HepG2 (cell line): ENCODE data around the gene LYST. TPM values are rescaled to one million over a fixed set of nuclear protein-coding genes. Genes with fewer than 3 reads are reported as not detected.

Source experiments
- ESRRA ChIP-seq: sonication (generic); formaldehyde crosslinking; IDR thresholded peaks from 2 replicates; pipeline ENCODE4 v1.5.1; 2020; ENCODE audit warnings: mild to moderate bottlenecking, low read depth, missing genetic modification reagents
- ETV6 ChIP-seq: sonication (generic); formaldehyde crosslinking; conservative IDR thresholded peaks from 2 replicates; pipeline ENCODE4 v1.4.0; 2020; ENCODE audit warnings: missing genetic modification reagents
- FOXK1 ChIP-seq: sonication (generic); formaldehyde crosslinking; IDR thresholded peaks from 2 replicates; pipeline ENCODE4 v1.4.0; 2020; ENCODE audit warnings: low read depth, missing genetic modification reagents, borderline replicate concordance
- GFI1 ChIP-seq: sonication (generic); formaldehyde crosslinking; IDR thresholded peaks from 2 replicates; pipeline ENCODE4 v1.5.0; 2020; ENCODE audit warnings: missing genetic modification reagents, mild to moderate bottlenecking, borderline replicate concordance
- KDM6A ChIP-seq: IDR thresholded peaks from 2 replicates; pipeline ENCODE4 v1.6.1; 2016; ENCODE audit warnings: low read depth
- PAXIP1 ChIP-seq: sonication (generic); formaldehyde crosslinking; conservative IDR thresholded peaks from 2 replicates; pipeline ENCODE4 v1.4.0; 2020; ENCODE audit warnings: mild to moderate bottlenecking, missing genetic modification reagents, moderate library complexity
- PRDM10 ChIP-seq: sonication (generic); formaldehyde crosslinking; IDR thresholded peaks from 2 replicates; pipeline ENCODE4 v1.4.0; 2020; ENCODE audit warnings: low read depth, missing genetic modification reagents
- RFXAP ChIP-seq: sonication (generic); formaldehyde crosslinking; IDR thresholded peaks from 2 replicates; pipeline ENCODE4 v1.4.0; 2020; ENCODE audit warnings: missing genetic modification reagents, borderline replicate concordance
- RNF219 ChIP-seq: sonication (generic); formaldehyde crosslinking; IDR thresholded peaks from 2 replicates; pipeline ENCODE4 v1.5.0; 2020; ENCODE audit warnings: mild to moderate bottlenecking, missing genetic modification reagents
- RXRA ChIP-seq: sonication (generic); formaldehyde crosslinking; IDR thresholded peaks from 2 replicates; pipeline ENCODE4 v1.5.1; 2020; ENCODE audit warnings: missing genetic modification reagents
- SIX1 ChIP-seq: sonication (generic); formaldehyde crosslinking; IDR thresholded peaks from 2 replicates; pipeline ENCODE4 v1.4.0; 2020; ENCODE audit warnings: missing genetic modification reagents, borderline replicate concordance
- TEAD3 ChIP-seq: optimal IDR thresholded peaks from 2 replicates; pipeline ENCODE3; 2016; ENCODE audit warnings: borderline replicate concordance
- TOE1 ChIP-seq: sonication (generic); formaldehyde crosslinking; IDR thresholded peaks from 2 replicates; pipeline ENCODE4 v1.4.0; 2020; ENCODE audit warnings: mild to moderate bottlenecking, missing genetic modification reagents
- ZBTB3 ChIP-seq: sonication (generic); formaldehyde crosslinking; IDR thresholded peaks from 2 replicates; pipeline ENCODE4 v1.4.0; 2020; ENCODE audit warnings: low read depth, mild to moderate bottlenecking, moderate library complexity, missing genetic modification reagents, borderline replicate concordance
- ZFP36L1 ChIP-seq: sonication (generic); formaldehyde crosslinking; IDR thresholded peaks from 2 replicates; pipeline ENCODE4 v1.8.0; 2022; ENCODE audit warnings: mild to moderate bottlenecking, missing genetic modification reagents, moderate library complexity
- ZNF564 ChIP-seq: sonication (generic); formaldehyde crosslinking; IDR thresholded peaks from 2 replicates; pipeline ENCODE4 v1.8.1; 2023; ENCODE audit warnings: mild to moderate bottlenecking, missing genetic modification reagents
- ZNF710 ChIP-seq: sonication (generic); formaldehyde crosslinking; IDR thresholded peaks from 2 replicates; pipeline ENCODE4 v1.5.0; 2020; ENCODE audit warnings: mild to moderate bottlenecking, missing genetic modification reagents, borderline replicate concordance
- ZSCAN9 ChIP-seq: IDR thresholded peaks from 2 replicates; pipeline ENCODE4 v1.6.1; 2016; ENCODE audit warnings: borderline replicate concordance
- polyA plus RNA-seq, 8 experiments: library from polyadenylated mRNA; depleted of rRNA in 3 of 8; stranded (reverse) in 7 of 8; unstranded in 1 of 8; fragments of >200 nt; fragmentation: Illumina TruSeq in 4 of 8; extraction: Trizol in 4 of 8; gene quantifications; 2 replicates each; pipeline versions ENCODE4 v1.2.1 to v1.2.3, GENCODE V29; 2011 to 2016; ENCODE audit warnings: low read depth in 4 of 8, missing spikeins in 1 of 8, mixed read lengths in 1 of 8; ENCODE audit not compliant: insufficient read depth in 1 of 8
- total RNA-seq, 5 experiments: library from RNA; depleted of rRNA; stranded (reverse); fragments of >200 nt; fragmentation: Illumina TruSeq; extraction: Trizol; gene quantifications; 2 replicates each; pipeline ENCODE4 v1.2.3, GENCODE V29; 2016; ENCODE audit warnings: low read depth in 1 of 5

LYST gene
- total and polyA plus RNA-seq, 2 of the 13 experiments (the other 11 are each of a cell fraction or from before 2014, with no cell fraction given), result 0.91 to 2.5 TPM

- TF ChIP-seq PAXIP1 (CRISPR knock-in tag) (peak; percentile 93), ZFP36L1 (CRISPR knock-in tag) (0 out of 2 replicates have a peak, but pooled peaks have one; percentile 70), RNF219 (CRISPR knock-in tag) (0 out of 2 replicates have a peak, but pooled peaks have one; percentile 45), ZNF710 (CRISPR knock-in tag) (peak; percentile 80; the same call in 1 of the 2 replicates), RFXAP (CRISPR knock-in tag) (peak; percentile 65; the same call in 1 of the 2 replicates), FOXK1 (CRISPR knock-in tag) (peak; percentile 97), SIX1 (peak; percentile 69; the same call in 1 of the 2 replicates), TEAD3 (CRISPR knock-in tag) (peak; percentile 61), ZBTB3 (CRISPR knock-in tag) (peak; percentile 98; the same call in 1 of the 2 replicates), TOE1 (CRISPR knock-in tag) (0 out of 2 replicates have a peak, but pooled peaks have one; percentile 67), ZNF564 (CRISPR knock-in tag) (peak; percentile 2; the same call in 1 of the 2 replicates), ZSCAN9 (CRISPR knock-in tag) (peak; percentile 77; the same call in 1 of the 2 replicates), ESRRA (CRISPR knock-in tag) (peak; percentile 24), ETV6 (CRISPR knock-in tag) (0 out of 2 replicates have a peak, but pooled peaks have one; percentile 47), KDM6A (CRISPR knock-in tag) (peak; percentile 80), GFI1 (CRISPR knock-in tag) (peak; percentile 64; the same call in 1 of the 2 replicates), PRDM10 (CRISPR knock-in tag) (peak; percentile 63), RXRA (CRISPR knock-in tag) (peak; percentile 75; the same call in 1 of the 2 replicates)
These were observed 219.2 kb downstream of the LYST start (continued) for GRCh38 chr1:235647537-235647936.
